Measurements from ENCODE around the gene GAB2. TPM values are rescaled to one million over a fixed set of nuclear protein-coding genes. Genes with fewer than 3 reads are reported as not detected.
A peak's percentile ranks its signal among the peaks of the same experiment; 100 is the strongest.

GAB2 gene
- total RNA-seq, 4 donors from 2014 or later: 18.0 to 42.4 (median 26.0) TPM

DNA sequence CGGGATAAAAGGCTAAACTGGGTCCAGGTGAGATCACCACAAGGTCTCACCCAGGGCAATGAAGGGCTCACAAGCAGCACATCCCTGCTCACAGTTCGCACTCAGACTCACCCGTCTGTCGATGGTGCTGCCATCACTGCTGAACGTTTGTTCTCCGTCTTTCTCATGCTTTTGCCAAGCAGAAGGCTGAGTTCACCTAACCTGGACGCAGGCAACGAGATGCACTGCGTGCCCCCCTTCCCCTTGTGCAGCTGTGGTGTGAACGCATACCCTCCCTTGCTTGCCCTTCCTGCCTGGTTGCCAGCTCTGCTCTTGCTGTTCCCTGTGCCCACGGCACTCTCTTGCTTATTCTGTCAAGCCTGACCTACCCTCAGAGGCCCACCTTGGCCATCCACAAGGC, 247.2 kb downstream of the GAB2 start:
- Histone ChIP-seq H3K4me3 (no peak overlapping the region), H3K4me1 (peaks cover 33 to 65% (median 46%) of the 10 kb centered on the region in 4 donors), H3K27me3 (no peaks in the 10 kb centered on the region), H3K36me3 (peaks cover 9 to 30% (median 20%) of the 10 kb centered on the region in 4 donors), H3K27ac (replicated peaks in 1 of 4) (peak overlapping the region in 3 of 4 donors; percentile 76 to 79 (median 77)), H3K9me3 (no peaks in the 10 kb centered on the region)
- WGBS: 100% methylated on average over 7 of the region's 11 CpGs
- TF ChIP-seq, protein P1, sequence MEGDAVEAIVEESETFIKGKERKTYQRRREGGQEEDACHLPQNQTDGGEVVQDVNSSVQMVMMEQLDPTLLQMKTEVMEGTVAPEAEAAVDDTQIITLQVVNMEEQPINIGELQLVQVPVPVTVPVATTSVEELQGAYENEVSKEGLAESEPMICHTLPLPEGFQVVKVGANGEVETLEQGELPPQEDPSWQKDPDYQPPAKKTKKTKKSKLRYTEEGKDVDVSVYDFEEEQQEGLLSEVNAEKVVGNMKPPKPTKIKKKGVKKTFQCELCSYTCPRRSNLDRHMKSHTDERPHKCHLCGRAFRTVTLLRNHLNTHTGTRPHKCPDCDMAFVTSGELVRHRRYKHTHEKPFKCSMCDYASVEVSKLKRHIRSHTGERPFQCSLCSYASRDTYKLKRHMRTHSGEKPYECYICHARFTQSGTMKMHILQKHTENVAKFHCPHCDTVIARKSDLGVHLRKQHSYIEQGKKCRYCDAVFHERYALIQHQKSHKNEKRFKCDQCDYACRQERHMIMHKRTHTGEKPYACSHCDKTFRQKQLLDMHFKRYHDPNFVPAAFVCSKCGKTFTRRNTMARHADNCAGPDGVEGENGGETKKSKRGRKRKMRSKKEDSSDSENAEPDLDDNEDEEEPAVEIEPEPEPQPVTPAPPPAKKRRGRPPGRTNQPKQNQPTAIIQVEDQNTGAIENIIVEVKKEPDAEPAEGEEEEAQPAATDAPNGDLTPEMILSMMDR (IDR thresholded peaks at IDR 0.05): no peak
- no peak for TF ChIP-seq EP300 (IDR thresholded peaks at IDR 0.05)
- no peak for TF ChIP-seq POLR2A (IDR thresholded peaks at IDR 0.05; ENCODE audit: low read depth)
- TF ChIP-seq POLR2AphosphoS5 (IDR thresholded peaks at IDR 0.05): no peak
- DNase-seq (ENCODE audit: extremely low spot score): no peak
- intact Hi-C loops (cut with DNase I): no loop called here

DNA sequence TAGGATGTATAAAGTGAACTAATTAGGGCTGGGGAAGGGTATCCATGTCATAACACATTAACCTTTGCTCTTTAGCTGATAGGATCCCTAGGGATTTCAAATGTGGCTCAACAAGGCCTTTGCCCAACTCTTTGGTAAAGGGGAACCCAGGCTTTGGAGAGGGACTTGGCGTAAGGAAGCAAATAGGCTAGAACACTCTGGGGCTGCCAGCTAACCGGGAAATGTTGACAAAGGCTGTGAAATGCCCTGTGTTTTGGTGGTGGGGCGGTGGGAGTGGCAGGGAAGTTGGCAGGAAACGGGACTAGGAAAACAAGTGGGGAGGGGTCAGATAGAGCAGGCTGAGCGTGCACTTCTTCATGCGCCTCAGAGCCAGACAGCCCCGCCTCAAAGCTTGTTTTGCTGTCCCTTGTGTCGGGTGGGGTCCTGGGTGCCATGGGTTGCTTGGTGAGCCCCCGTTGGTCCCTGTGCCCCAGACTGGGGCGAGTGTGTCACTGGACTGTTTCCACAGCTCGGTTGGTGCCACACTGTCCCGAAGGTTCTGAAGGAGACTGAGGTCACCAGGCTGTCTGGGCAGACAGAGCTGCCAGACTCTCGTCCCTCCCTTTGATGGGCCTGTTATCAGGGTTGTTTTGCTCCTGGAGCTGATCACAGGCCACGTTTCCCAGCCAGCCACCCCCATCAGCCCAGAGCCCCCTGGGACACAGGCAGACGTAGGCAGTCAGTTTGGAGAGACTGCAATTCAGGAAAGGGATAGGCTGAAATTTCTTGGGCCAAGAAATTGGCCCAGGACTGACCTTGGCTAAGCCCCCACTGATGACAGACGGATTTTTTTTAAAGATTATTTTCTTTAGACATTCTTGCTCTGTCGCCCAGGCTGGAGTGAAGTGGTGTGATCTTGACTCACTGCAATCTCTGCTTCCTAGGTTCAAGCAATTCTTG, 248.8 kb downstream of the GAB2 start:
- no peaks in the 10 kb centered on the region for H3K27me3 ChIP-seq
- H3K4me3 ChIP-seq: peak overlapping the region in 1 of 4 donors; percentile 21
- 56% methylated on average over 14 of the region's 17 CpGs for WGBS
- peak overlapping the region; percentile 70 to 79 (median 76) for H3K27ac ChIP-seq (replicated peaks in 1 of 4)
- peak; percentile 93 for DNase-seq (ENCODE audit: extremely low spot score)
- TF ChIP-seq, protein P1 (IDR thresholded peaks at IDR 0.05): no peak
- TF ChIP-seq POLR2AphosphoS5 (IDR thresholded peaks at IDR 0.05): peak; percentile 63 to 70
- H3K4me1 ChIP-seq: peaks cover 37 to 67% (median 47%) of the 10 kb centered on the region in 4 donors
- peaks cover 6 to 24% (median 14%) of the 10 kb centered on the region in 4 donors for H3K36me3 ChIP-seq
- intact Hi-C loops (cut with DNase I): no loop called here
- no peaks in the 10 kb centered on the region for H3K9me3 ChIP-seq

DNA sequence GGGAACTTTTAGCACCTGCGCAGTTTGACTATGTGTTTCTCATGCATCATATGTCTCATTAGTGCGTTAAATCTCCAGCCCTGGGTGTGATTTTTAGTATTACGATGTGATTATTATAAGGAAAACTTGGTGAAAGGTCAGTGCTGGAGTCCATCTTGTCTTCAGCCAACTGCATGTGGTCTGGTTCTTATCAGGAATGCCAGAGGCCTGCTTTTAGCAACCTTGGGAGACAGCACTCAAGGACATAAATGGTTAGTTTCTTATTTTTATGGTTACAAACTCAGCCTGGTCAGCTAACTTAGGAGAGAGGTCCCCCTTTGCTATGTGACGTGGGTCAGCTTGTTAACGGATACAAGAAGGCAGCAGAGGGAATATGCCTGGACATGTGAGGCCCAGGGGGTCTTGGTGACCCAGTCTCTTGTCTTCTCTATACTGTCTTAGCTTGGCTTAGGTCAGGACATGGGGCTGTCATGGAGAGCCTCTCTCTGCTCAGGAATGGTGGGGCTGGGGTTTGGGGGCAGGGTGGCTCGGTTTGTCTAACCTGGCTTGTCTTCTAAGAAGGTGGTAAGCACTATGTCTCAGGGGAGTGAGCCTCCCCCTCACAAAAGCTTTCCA, 250.7 kb downstream of the GAB2 start:
- intact Hi-C loops (cut with DNase I): no loop called here
- no peaks in the 10 kb centered on the region for H3K27me3 ChIP-seq
- 79% methylated on average over 6 of the region's 6 CpGs for WGBS
- peaks cover 36 to 77% (median 61%) of the 10 kb centered on the region in 4 donors for H3K4me1 ChIP-seq
- no peaks in the 10 kb centered on the region for H3K9me3 ChIP-seq
- TF ChIP-seq POLR2A (IDR thresholded peaks at IDR 0.05; ENCODE audit: low read depth): no peak
- TF ChIP-seq, protein P1 (IDR thresholded peaks at IDR 0.05): no peak
- no peak for TF ChIP-seq EP300 (IDR thresholded peaks at IDR 0.05)
- TF ChIP-seq POLR2AphosphoS5 (IDR thresholded peaks at IDR 0.05): peak in 1 of 2 donors; percentile 11
- H3K4me3 ChIP-seq: no peak overlapping the region
- peaks cover 0 to 5% (median 4%) of the 10 kb centered on the region in 4 donors for H3K36me3 ChIP-seq
- H3K27ac ChIP-seq (replicated peaks in 1 of 4): peak overlapping the region in 2 of 4 donors; percentile 23 to 26
- DNase-seq (ENCODE audit: extremely low spot score): no peak

Other genes starting within 250 kb of the GAB2 start
- 10 to 100 TPM in 2 of 4 donors, 1 to 10 TPM in 2; 6.6 to 21.0 (median 12.1) TPM for gene KCTD21, start 229.2 kb downstream of the GAB2 start, total RNA-seq
- gene USP35, start 228.9 kb downstream of the GAB2 start, total RNA-seq: 10 to 100 TPM in 2 of 4 donors, 1 to 10 TPM in 2; 5.8 to 15.4 (median 11.3) TPM
- 10 to 100 TPM in 2 of 4 donors, 1 to 10 TPM in 2; 9.1 to 10.4 (median 9.8) TPM for gene NARS2, start 157.0 kb upstream of the GAB2 start, total RNA-seq